Liver (tissue), 9 donors: ENCODE measurements around the gene COX18. TPM values are rescaled to one million over a fixed set of nuclear protein-coding genes. Genes with fewer than 3 reads are reported as not detected.

Experiments used
- DNase-seq: peaks from one replicate; pipeline ENCODE4 v3.0.0-alpha.2; 2017; ENCODE audit warnings: low spot score
- H3K27ac ChIP-seq, 2 donors: one replicate each; pipeline ENCODE4 v1.7.0; 2013; ENCODE audit warnings: inconsistent platforms in 2 of 2, low read length in 2 of 2, control low read depth in 1 of 2, low read depth in 1 of 2, mild to moderate bottlenecking in 1 of 2
- H3K27me3 ChIP-seq, 4 donors: one replicate each; pipeline versions ENCODE4 v1.6.1 to v1.7.0; 2013; ENCODE audit warnings: low read length in 3 of 4, inconsistent platforms in 1 of 4, mild to moderate bottlenecking in 1 of 4, moderate library complexity in 1 of 4; ENCODE audit not compliant: control insufficient read depth in 4 of 4, insufficient read depth in 4 of 4
- H3K36me3 ChIP-seq, 4 donors: one replicate each; pipeline versions ENCODE4 v1.6.1 to v1.7.0; 2013; ENCODE audit warnings: low read length in 3 of 4, mild to moderate bottlenecking in 3 of 4, low read depth in 1 of 4, moderate library complexity in 1 of 4; ENCODE audit not compliant: control insufficient read depth in 4 of 4, insufficient read depth in 3 of 4
- H3K4me1 ChIP-seq, 4 donors: one replicate each; pipeline versions ENCODE4 v1.6.1 to v1.7.0; 2013; ENCODE audit warnings: low read length in 3 of 4, mild to moderate bottlenecking in 3 of 4, moderate library complexity in 1 of 4; ENCODE audit not compliant: control insufficient read depth in 4 of 4, insufficient read depth in 4 of 4
- H3K4me3 ChIP-seq, 3 donors: one replicate each; pipeline versions ENCODE4 v1.6.1 to v1.7.0; 2013; ENCODE audit warnings: low read length in 3 of 3, control low read depth in 1 of 3, low read depth in 1 of 3, mild to moderate bottlenecking in 1 of 3
- H3K9ac ChIP-seq, 2 donors: one replicate each; pipeline ENCODE4 v1.7.0; 2013; ENCODE audit warnings: low read length in 2 of 2, mild to moderate bottlenecking in 2 of 2, moderate library complexity in 2 of 2, control low read depth in 1 of 2, low read depth in 1 of 2
- H3K9me3 ChIP-seq, 4 donors: one replicate each; pipeline versions ENCODE4 v1.6.1 to v1.7.0; 2013; ENCODE audit warnings: low read length in 3 of 4; ENCODE audit not compliant: control insufficient read depth in 4 of 4
- CTCF ChIP-seq: fragments of 150-350 bp; IDR thresholded peaks from 2 replicates; pipeline ENCODE4 v1.5.1; 2017; ENCODE audit warnings: improper control_type of control experiment, low read depth, low read length; ENCODE audit not compliant: missing input control
- EGR1 ChIP-seq, 2 donors: IDR thresholded peaks; 2 replicates each; pipeline ENCODE4 v1.6.1; 2016 to 2018; ENCODE audit warnings: antibody characterized with exemption in 2 of 2, low read depth in 2 of 2
- FOXA1 ChIP-seq: IDR thresholded peaks from 2 replicates; pipeline ENCODE4 v1.6.1; 2016; ENCODE audit warnings: antibody characterized with exemption
- FOXA2 ChIP-seq: IDR thresholded peaks from 2 replicates; pipeline ENCODE4 v1.6.1; 2016; ENCODE audit warnings: antibody characterized with exemption
- GABPA ChIP-seq, 2 donors: IDR thresholded peaks in 1 of 2; conservative IDR thresholded peaks in 1 of 2; 2 replicates each; pipeline ENCODE4 v1.6.1; 2016; ENCODE audit warnings: antibody characterized with exemption in 2 of 2, mild to moderate bottlenecking in 1 of 2, moderate library complexity in 1 of 2
- HNF4A ChIP-seq, 2 donors: conservative IDR thresholded peaks; 2 replicates each; pipeline ENCODE4 v1.6.1; 2016; ENCODE audit warnings: antibody characterized with exemption in 2 of 2, mild to moderate bottlenecking in 2 of 2
- HNF4G ChIP-seq: IDR thresholded peaks from 2 replicates; pipeline ENCODE4 v1.6.1; 2016; ENCODE audit warnings: antibody characterized with exemption
- JUND ChIP-seq, 2 donors: IDR thresholded peaks; 2 replicates each; pipeline ENCODE4 v1.6.1; 2016; ENCODE audit warnings: antibody characterized with exemption in 2 of 2
- MAX ChIP-seq: IDR thresholded peaks from 2 replicates; pipeline ENCODE4 v1.6.1; 2016; ENCODE audit warnings: antibody characterized with exemption
- NR2F2 ChIP-seq: IDR thresholded peaks from 2 replicates; pipeline ENCODE4 v1.6.1; 2016; ENCODE audit warnings: antibody characterized with exemption
- RAD21 ChIP-seq, 2 donors: IDR thresholded peaks; 2 replicates each; pipeline ENCODE4 v1.6.1; 2016; ENCODE audit warnings: antibody characterized with exemption in 2 of 2, mild to moderate bottlenecking in 2 of 2
- RXRA ChIP-seq, 2 donors: IDR thresholded peaks; 2 replicates each; pipeline ENCODE4 v1.6.1; 2017 to 2018; ENCODE audit warnings: antibody characterized with exemption in 2 of 2, mild to moderate bottlenecking in 1 of 2
- SP1 ChIP-seq: IDR thresholded peaks from 2 replicates; pipeline ENCODE4 v1.6.1; 2018; ENCODE audit warnings: antibody characterized with exemption, mild to moderate bottlenecking
- TAF1 ChIP-seq: conservative IDR thresholded peaks from 2 replicates; pipeline ENCODE4 v1.6.1; 2016; ENCODE audit warnings: antibody characterized with exemption, mild to moderate bottlenecking
- YY1 ChIP-seq: IDR thresholded peaks from 2 replicates; pipeline ENCODE4 v1.6.1; 2016; ENCODE audit warnings: antibody characterized with exemption, mild to moderate bottlenecking
- ZBTB33 ChIP-seq: IDR thresholded peaks from 2 replicates; pipeline ENCODE4 v1.6.1; 2016; ENCODE audit warnings: antibody characterized with exemption
- WGBS: extraction: QIAGEN DNeasy Blood & Tissue Kit; methylation state at CpG from one replicate; pipeline ENCODE4 v1.1.7; 2013; 5-methylcytosine and 5-hydroxymethylcytosine counted together
- polyA plus RNA-seq, 2 donors: library from polyadenylated mRNA; stranded (reverse) in 1 of 2; unstranded in 1 of 2; fragments of 200-250 nt in 1 of 2; fragments of >200 nt in 1 of 2; fragmentation: Nextera tagmentation in 1 of 2; extraction: Ambion mirVana in 1 of 2; gene quantifications; one replicate each; pipeline versions ENCODE4 v1.2.1 to v1.2.3, GENCODE V29; 2013 to 2015
- total RNA-seq, 2 donors: library from RNA; depleted of rRNA; stranded (reverse); fragments of >200 nt; gene quantifications; one replicate each; pipeline ENCODE4 v1.2.3, GENCODE V29; 2014
- TF ChIP-seq, protein P1 (sequence below): IDR thresholded peaks from 2 replicates; pipeline ENCODE4 v1.6.1; 2016; ENCODE audit warnings: antibody characterized with exemption, mild to moderate bottlenecking
- TF ChIP-seq, protein P2 (sequence below): IDR thresholded peaks from 2 replicates; pipeline ENCODE4 v1.6.1; 2016; ENCODE audit warnings: antibody characterized with exemption
- donor health status: healthy.
- donor health status: healthy.
- donor health status: healthy.
- donor health status: healthy.
- donor health status: healthy.

COX18 gene
- total and polyA plus RNA-seq, 4 donors, result 6.2 to 27.3 (median 18.4) TPM

GRCh38 chr4:73007526-73008100, 61.9 kb downstream of the COX18 start:
- Histone ChIP-seq H3K9ac (no peak overlapping the region), H3K36me3 (no peaks in the 10 kb centered on the region), H3K4me3 (no peak overlapping the region), H3K27me3 (no peaks in the 10 kb centered on the region), H3K9me3 (peaks cover 0 to 4% (median 4%) of the 10 kb centered on the region in 4 donors), H3K4me1 (no peaks in the 10 kb centered on the region), H3K27ac (no peak overlapping the region)
- TF ChIP-seq NR2F2, result no peak
- no peak for TF ChIP-seq SP1
- TF ChIP-seq CTCF, result no peak
- no peak for TF ChIP-seq YY1
- TF ChIP-seq HNF4G, result no peak
- no peak for TF ChIP-seq GABPA (IDR thresholded peaks at IDR 0.05 in 1 of 2, conservative IDR thresholded peaks at IDR 0.05 in 1 of 2)
- no peak for TF ChIP-seq MAX
- no peak for TF ChIP-seq TAF1
- no peak for TF ChIP-seq FOXA2
- TF ChIP-seq FOXA1, result no peak
- no peak for TF ChIP-seq ZBTB33
- TF ChIP-seq, protein P1, sequence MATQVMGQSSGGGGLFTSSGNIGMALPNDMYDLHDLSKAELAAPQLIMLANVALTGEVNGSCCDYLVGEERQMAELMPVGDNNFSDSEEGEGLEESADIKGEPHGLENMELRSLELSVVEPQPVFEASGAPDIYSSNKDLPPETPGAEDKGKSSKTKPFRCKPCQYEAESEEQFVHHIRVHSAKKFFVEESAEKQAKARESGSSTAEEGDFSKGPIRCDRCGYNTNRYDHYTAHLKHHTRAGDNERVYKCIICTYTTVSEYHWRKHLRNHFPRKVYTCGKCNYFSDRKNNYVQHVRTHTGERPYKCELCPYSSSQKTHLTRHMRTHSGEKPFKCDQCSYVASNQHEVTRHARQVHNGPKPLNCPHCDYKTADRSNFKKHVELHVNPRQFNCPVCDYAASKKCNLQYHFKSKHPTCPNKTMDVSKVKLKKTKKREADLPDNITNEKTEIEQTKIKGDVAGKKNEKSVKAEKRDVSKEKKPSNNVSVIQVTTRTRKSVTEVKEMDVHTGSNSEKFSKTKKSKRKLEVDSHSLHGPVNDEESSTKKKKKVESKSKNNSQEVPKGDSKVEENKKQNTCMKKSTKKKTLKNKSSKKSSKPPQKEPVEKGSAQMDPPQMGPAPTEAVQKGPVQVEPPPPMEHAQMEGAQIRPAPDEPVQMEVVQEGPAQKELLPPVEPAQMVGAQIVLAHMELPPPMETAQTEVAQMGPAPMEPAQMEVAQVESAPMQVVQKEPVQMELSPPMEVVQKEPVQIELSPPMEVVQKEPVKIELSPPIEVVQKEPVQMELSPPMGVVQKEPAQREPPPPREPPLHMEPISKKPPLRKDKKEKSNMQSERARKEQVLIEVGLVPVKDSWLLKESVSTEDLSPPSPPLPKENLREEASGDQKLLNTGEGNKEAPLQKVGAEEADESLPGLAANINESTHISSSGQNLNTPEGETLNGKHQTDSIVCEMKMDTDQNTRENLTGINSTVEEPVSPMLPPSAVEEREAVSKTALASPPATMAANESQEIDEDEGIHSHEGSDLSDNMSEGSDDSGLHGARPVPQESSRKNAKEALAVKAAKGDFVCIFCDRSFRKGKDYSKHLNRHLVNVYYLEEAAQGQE, result no peak
- TF ChIP-seq JUND (IDR thresholded peaks at IDR 0.05), result no peak
- TF ChIP-seq RAD21 (IDR thresholded peaks at IDR 0.05), result no peak
- TF ChIP-seq RXRA (IDR thresholded peaks at IDR 0.05), result no peak
- no peak for TF ChIP-seq EGR1 (IDR thresholded peaks at IDR 0.05; ENCODE audit: low read depth in 2 of 2)
- TF ChIP-seq, protein P2, sequence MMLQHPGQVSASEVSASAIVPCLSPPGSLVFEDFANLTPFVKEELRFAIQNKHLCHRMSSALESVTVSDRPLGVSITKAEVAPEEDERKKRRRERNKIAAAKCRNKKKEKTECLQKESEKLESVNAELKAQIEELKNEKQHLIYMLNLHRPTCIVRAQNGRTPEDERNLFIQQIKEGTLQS, result no peak
- no peak for TF ChIP-seq HNF4A (conservative IDR thresholded peaks at IDR 0.05)
- no peak for DNase-seq
- WGBS, result 98% methylated on average over 1 of the region's 1 CpG
